NCI-H2196 (cell line): ENCODE data around the gene ICAM1.
"Not testable (repeated sequence)": the region's sequence is repeated elsewhere in the genome, so short reads cannot be mapped to it uniquely, and the experiment has no call there.

Source experiments
- DNase-seq: peaks from one replicate; lab custom pipeline; 2025; ENCODE audit not compliant: unreplicated experiment; lab: John Stamatoyannopoulos, UW

ICAM1 gene

DNA sequence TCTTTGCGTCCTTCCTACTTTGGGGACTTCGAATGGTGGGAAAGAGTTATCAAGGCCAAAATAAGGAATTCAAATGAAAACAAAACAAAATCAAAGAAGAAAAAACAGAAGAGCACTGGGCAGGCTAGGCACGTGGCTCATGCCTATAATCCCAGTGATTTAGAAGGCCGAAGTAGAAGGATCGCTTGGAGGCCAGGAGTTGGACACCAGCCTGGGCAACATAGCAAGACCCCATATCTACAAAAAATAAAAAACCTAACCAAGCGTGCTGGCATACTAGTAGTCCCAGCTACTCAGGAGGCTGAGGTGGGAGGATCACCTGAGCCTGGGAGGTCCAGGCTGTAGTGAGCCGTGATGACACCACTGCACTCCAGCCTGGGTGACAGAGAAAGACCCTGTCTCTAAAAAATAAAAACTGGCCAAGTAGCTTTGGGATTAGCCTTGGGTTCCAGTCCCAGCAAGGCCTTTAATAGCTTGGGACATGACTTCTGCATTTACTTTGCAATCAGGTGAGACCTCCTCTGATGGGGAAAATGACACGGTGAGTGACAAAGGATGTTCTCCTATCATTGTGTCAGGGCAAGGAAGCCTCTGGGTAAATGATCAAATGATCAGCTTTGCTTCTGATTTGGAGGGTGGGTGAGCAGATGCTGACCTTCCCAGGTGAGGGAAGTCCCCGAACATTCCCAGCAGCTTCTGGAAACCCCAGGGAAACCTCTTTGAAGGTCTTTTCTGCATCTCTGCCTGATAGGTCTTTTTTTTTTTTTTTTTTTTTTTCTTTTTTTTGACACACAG is 7.1 kb downstream of the ICAM1 start:
- DNase-seq = no peak

DNA sequence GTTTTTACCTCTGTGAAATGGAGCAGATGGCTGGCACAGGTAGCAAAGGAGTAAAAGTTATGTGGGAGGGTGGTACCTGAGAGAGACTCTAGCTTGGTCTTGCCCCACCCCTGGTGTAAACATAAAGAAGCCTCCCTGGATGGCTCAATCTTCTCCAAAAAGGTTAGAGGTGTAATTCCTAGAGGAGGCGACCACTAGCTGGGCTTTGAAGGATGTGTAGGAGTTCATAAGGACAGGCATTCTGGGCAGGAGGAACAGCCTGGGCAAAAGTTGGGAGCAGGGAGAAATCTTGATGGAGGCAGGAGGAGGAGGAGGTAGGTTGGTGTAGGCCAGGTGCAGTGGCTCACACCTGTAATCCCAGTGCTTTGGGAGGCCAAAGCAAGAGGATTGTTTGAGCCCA is 8.0 kb downstream of the ICAM1 start:
- DNase-seq = no peak

DNA sequence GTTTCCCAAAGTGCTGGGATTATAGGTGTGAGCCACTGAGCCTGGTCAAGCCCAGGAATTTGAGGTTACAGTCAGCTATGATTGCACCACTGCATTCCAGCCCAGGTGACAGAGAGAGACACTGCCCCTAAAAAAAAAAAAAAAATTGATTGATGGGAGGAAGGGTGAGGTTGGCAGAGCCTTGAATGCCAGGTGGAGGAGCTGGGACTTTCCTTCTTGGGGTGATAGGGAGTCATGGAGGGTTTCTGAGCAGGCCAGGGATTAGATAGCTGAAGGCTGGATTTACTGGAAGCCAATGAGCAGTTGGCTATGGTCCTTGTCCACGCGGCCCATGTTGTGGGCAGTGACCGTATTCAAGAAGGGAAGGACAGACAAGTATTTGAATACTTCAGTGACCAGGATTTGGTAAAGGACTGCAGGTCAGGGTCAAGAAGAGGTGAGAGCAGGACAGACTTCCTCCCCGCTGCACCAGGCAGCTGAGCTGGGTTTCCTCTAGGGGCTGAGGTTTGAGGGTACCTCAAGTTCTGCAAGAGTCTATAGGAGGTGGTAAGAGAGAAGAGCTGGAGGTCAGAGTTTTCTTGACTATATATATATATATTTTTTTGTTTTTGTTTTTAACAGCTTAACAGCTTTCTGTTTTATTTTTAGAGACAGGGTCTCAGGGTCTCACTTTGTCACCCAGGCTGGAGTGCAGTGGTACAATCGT is 9.0 kb downstream of the ICAM1 start:
- no peak for DNase-seq

DNA sequence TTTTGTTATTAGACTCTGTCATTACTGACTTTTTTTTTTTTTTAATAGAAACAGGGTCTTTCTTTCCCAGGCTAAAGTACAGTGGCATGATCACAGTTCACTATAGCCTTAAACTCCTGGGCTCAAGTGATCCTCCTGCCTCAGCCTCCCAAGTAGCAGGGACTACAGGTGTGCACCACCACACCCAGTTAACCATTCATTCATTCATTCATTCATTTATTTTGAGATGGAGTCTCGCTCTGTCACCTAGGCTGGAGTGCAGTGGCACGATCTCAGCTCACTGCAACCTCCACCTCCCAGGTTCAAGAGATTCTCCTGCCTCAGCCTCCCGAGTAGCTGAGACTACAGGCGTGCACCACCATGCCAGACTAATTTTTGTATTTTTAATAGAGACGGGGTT is 11.1 kb downstream of the ICAM1 start:
- not testable (repeated sequence) for DNase-seq

DNA sequence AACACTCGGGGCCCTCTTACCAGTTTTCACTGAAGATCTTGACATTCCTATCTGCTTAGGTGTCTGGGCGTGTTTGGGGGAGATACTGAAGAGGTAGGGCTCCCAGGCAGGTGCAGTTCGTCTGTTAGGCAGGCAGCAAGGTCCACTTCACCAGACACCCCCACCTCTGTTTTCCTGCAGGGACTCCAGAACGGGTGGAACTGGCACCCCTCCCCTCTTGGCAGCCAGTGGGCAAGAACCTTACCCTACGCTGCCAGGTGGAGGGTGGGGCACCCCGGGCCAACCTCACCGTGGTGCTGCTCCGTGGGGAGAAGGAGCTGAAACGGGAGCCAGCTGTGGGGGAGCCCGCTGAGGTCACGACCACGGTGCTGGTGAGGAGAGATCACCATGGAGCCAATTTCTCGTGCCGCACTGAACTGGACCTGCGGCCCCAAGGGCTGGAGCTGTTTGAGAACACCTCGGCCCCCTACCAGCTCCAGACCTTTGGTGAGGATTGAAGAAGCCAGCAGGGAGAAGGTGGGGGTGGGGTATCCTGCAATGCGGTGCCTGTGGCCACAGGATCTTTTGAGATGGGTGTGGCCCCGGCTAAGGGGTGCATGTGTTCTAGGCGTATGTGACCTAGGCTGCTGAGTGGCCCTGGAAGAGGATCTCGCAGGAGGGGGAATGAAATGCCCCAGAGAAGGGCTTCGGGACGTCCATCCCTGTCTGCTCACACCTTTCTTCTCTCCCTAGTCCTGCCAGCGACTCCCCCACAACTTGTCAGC is 12.6 kb downstream of the ICAM1 start:
- DNase-seq = no peak

DNA sequence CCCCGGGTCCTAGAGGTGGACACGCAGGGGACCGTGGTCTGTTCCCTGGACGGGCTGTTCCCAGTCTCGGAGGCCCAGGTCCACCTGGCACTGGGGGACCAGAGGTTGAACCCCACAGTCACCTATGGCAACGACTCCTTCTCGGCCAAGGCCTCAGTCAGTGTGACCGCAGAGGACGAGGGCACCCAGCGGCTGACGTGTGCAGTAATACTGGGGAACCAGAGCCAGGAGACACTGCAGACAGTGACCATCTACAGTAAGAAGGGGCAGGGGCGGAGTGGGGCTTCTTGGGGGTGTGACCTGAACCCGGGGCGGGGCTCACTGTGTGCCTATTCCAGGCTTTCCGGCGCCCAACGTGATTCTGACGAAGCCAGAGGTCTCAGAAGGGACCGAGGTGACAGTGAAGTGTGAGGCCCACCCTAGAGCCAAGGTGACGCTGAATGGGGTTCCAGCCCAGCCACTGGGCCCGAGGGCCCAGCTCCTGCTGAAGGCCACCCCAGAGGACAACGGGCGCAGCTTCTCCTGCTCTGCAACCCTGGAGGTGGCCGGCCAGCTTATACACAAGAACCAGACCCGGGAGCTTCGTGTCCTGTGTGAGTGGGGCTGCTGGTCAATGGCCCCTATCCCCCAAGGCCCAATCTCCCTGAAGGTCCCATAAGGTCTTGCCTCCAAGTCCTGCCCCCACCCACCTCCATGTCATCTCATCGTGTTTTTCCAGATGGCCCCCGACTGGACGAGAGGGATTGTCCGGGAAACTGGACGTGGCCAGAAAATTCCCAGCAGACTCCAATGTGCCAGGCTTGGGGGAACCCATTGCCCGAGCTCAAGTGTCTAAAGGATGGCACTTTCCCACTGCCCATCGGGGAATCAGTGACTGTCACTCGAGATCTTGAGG is 13.4 kb downstream of the ICAM1 start:
- DNase-seq = no peak

DNA sequence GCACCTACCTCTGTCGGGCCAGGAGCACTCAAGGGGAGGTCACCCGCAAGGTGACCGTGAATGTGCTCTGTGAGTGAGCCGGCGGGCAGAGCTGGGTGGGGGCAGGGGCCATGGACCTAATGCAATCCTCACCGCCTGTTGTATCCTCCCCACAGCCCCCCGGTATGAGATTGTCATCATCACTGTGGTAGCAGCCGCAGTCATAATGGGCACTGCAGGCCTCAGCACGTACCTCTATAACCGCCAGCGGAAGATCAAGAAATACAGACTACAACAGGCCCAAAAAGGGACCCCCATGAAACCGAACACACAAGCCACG is 14.0 kb downstream of the ICAM1 start:
- DNase-seq = no peak

DNA sequence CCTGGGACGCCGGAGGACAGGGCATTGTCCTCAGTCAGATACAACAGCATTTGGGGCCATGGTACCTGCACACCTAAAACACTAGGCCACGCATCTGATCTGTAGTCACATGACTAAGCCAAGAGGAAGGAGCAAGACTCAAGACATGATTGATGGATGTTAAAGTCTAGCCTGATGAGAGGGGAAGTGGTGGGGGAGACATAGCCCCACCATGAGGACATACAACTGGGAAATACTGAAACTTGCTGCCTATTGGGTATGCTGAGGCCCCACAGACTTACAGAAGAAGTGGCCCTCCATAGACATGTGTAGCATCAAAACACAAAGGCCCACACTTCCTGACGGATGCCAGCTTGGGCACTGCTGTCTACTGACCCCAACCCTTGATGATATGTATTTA is 14.5 kb downstream of the ICAM1 start:
- DNase-seq = no peak

DNA sequence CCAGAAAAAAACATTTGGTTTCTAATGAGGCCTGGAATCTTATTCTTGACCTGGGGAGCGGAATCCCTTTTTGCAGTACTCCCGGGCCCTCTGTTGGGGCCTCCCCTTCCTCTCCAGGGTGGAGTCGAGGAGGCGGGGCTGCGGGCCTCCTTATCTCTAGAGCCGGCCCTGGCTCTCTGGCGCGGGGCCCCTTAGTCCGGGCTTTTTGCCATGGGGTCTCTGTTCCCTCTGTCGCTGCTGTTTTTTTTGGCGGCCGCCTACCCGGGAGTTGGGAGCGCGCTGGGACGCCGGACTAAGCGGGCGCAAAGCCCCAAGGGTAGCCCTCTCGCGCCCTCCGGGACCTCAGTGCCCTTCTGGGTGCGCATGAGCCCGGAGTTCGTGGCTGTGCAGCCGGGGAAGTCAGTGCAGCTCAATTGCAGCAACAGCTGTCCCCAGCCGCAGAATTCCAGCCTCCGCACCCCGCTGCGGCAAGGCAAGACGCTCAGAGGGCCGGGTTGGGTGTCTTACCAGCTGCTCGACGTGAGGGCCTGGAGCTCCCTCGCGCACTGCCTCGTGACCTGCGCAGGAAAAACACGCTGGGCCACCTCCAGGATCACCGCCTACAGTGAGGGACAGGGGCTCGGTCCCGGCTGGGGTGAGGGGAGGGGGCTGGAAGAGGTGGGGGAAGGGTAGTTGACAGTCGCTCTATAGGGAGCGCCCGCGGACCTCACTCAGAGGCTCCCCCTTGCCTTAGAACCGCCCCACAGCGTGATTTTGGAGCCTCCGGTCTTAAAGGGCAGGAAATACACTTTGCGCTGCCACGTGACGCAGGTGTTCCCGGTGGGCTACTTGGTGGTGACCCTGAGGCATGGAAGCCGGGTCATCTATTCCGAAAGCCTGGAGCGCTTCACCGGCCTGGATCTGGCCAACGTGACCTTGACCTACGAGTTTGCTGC is 16.1 kb downstream of the ICAM1 start, which contains the start of gene ICAM4:
TSS of gene ICAM4 (plus strand) at position 153 of the 935 bp plus-strand sequence. CDS start at position 211, 58 bp downstream.
- no peak for DNase-seq

DNA sequence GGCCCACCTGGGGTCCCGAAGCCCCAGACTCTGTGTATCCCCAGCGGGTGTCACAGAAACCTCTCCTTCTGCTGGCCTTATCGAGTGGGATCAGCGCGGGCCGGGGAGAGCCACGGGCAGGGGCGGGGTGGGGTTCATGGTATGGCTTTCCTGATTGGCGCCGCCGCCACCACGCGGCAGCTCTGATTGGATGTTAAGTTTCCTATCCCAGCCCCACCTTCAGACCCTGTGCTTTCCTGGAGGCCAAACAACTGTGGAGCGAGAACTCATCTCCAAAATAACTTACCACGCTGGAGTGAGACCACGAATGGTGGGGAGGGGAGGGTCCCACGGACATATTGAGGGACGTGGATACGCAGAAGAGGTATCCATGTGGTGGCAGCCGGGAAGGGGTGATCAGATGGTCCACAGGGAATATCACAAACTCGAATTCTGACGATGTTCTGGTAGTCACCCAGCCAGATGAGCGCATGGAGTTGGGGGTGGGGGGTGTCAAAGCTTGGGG is 17.8 kb downstream of the ICAM1 start:
- peak; percentile 70 for DNase-seq

DNA sequence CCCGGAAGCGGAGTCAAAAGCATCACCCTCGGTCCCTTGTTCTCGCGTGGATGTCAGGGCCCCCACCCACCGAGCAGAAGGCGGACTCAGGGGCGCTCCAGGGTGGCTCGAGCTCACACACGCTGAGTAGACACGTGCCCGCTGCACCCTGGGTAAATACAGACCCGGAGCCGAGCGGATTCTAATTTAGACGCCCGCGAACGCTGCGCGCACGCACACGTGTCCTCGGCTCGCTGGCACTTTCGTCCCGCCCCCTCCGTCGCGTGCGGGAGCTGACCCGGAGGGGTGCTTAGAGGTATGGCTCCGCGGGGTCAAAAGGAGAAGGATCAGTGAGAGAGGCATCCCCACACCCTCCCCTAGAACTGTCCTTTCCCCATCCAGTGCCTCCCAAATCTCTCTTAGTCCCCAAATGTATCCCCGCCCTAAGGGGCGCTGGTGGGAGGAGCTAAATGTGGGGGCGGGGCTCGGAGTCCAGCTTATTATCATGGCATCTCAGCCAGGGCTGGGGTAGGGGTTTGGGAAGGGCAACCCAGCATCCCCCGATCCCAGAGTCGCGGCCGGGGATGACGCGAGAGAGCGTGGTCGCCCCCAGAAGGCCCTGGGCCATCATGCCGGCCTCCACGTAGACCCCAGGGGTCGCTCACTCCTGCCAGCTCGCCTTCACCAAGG is 18.4 kb downstream of the ICAM1 start:
- peak; percentile 86 for DNase-seq

DNA sequence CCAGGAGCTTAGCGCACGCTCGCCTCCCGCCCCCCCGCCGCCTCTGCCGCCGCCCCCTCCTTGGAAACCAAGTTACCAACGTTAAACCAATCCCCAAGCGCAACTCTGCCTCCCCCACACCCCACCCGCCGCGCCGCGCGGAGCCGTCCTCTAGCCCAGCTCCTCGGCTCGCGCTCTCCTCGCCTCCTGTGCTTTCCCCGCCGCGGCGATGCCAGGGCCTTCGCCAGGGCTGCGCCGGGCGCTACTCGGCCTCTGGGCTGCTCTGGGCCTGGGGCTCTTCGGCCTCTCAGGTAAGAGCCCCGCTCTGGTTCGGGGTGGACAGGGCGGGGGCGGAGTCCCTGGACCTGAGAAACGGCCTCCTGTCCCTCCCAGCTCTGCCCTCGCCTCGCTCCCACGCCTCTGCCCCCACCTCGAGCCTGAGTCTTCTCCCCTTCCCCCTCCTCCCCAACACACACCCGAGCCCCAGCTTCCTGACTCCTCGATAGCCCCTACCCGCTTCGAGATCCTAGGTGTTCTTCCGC is 19.0 kb downstream of the ICAM1 start, which contains the start of gene ICAM5:
TSS of gene ICAM5 (plus strand) at position 117 of the 521 bp plus-strand sequence. CDS start at position 209, 92 bp downstream.
- peak; percentile 54 for DNase-seq

DNA sequence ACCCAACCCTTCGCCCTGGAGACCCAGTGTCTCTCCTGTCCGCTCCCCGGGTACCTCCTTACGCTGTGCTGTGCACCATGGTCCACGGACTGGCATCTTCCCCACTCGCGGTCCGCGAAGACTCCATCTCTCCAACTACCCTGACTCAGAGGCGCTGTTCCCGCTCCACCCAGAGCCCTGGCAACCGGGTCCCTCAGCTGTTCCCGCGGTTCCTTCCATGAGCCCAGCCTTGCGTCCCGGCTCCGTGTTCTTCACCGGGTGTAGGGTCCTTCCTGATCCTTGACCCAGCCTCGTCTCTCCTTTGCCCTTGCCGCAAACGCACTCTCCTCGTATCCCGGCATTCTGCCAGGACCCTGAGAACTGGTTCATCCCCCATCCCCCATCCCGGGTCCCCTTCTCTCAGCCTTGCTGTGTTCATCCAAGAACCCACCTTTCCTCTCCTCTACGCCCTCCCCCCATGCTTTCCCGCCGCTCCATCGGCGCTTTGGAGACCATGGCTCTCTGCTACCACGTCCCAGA is 19.5 kb downstream of the ICAM1 start:
- no peak for DNase-seq

DNA sequence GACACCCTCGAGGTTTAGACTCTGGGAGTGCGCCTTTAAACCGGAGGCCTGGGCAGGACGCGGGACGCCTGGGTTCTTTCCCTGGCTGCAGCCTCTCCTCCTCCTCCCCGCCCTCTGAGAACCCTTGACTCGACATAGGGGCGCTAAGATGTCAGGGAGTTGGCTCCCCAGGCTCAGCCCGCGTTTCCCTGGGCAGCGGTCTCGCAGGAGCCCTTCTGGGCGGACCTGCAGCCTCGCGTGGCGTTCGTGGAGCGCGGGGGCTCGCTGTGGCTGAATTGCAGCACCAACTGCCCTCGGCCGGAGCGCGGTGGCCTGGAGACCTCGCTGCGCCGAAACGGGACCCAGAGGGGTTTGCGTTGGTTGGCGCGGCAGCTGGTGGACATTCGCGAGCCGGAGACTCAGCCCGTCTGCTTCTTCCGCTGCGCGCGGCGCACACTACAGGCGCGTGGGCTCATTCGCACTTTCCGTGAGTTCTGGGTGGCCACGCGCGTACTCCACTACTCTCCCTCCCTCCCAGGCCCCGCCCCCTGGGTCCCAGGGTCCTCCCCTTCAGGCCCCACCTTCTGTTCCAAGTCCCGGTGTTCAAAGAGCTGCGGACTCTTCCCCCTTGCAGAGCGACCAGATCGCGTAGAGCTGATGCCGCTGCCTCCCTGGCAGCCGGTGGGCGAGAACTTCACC is 20.1 kb downstream of the ICAM1 start:
- DNase-seq = peak; percentile 27

DNA sequence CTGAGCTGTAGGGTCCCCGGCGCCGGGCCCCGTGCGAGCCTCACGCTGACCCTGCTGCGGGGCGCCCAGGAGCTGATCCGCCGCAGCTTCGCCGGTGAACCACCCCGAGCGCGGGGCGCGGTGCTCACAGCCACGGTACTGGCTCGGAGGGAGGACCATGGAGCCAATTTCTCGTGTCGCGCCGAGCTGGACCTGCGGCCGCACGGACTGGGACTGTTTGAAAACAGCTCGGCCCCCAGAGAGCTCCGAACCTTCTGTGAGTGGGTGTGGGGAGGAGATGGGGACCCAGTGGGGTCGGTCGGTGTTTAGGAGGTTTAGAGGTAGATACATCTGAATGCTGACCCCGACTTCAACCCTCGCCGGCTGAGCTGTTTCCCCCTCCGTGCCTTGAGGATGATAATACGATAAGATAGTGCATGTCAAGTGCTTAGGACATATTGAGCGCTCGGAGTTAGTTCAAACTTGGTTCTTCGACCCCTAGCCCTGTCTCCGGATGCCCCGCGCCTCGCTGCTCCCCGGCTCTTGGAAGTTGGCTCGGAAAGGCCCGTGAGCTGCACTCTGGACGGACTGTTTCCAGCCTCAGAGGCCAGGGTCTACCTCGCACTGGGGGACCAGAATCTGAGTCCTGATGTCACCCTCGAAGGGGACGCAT is 20.8 kb downstream of the ICAM1 start:
- DNase-seq = no peak

DNA sequence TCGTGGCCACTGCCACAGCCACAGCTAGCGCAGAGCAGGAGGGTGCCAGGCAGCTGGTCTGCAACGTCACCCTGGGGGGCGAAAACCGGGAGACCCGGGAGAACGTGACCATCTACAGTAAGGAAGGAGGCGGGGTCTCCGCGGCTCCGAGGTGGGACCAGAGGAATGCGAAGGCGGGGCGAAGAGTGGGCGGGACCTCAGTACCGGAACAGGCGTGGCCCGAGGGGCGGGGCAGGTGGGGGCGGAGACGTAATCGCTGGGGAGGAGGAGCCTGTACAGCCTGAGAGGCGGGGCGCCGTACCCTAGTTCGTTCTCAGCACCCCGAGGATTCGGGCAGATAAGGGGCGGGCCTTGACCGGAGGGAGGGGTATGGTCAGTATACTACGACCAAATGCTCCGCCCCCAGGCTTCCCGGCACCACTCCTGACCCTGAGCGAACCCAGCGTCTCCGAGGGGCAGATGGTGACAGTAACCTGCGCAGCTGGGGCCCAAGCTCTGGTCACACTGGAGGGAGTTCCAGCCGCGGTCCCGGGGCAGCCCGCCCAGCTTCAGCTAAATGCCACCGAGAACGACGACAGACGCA is 21.4 kb downstream of the ICAM1 start:
- peak; percentile 24 for DNase-seq
